ENCODE data around the gene MED13L.

Gene MED13L

GRCh38 chr12:116278667-116279066 is 1.2 kb upstream of the MED13L start:
- no peak for DNase-seq (ENCODE audit: low read depth in 3 of 3)

- DNase-seq (ENCODE audit: low read depth in 3 of 3), result no peak
Measured at GRCh38 chr12:116278279-116278626, 760 bp upstream of the MED13L start.

- peak in 2 of 3 donors; percentile 32 to 44 for DNase-seq (ENCODE audit: low read depth in 3 of 3)
Measured at GRCh38 chr12:116276652-116277466, 634 bp downstream of the MED13L start.

- no peak for DNase-seq (ENCODE audit: low read depth in 3 of 3)
Measured at GRCh38 chr12:116274551-116275375, 2.7 kb downstream of the MED13L start.

GRCh38 chr12:116273813-116274550 is 3.5 kb downstream of the MED13L start:
- DNase-seq (ENCODE audit: low read depth in 3 of 3), result no peak

GRCh38 chr12:116267948-116268347 is 9.5 kb downstream of the MED13L start:
- no peak for DNase-seq (ENCODE audit: low read depth in 3 of 3)

- DNase-seq (ENCODE audit: low read depth in 3 of 3), result no peak
Measured at GRCh38 chr12:116266631-116267349, 10.7 kb downstream of the MED13L start.

GRCh38 chr12:116266168-116266601 is 11.3 kb downstream of the MED13L start:
- DNase-seq (ENCODE audit: low read depth in 3 of 3), result no peak

- DNase-seq (ENCODE audit: low read depth in 3 of 3), result no peak
Measured at GRCh38 chr12:116265351-116266147, 11.9 kb downstream of the MED13L start.

- no peak for DNase-seq (ENCODE audit: low read depth in 3 of 3)
Measured at GRCh38 chr12:116264525-116265070, 12.9 kb downstream of the MED13L start.

- DNase-seq (ENCODE audit: low read depth in 3 of 3), result no peak
Measured at GRCh38 chr12:116263844-116264243, 13.6 kb downstream of the MED13L start.

- DNase-seq (ENCODE audit: low read depth in 3 of 3), result no peak
Measured at GRCh38 chr12:116263431-116263830, 14.1 kb downstream of the MED13L start.

- no peak for DNase-seq (ENCODE audit: low read depth in 3 of 3)
Measured at GRCh38 chr12:116262741-116263140, 14.8 kb downstream of the MED13L start.

- no peak for DNase-seq (ENCODE audit: low read depth in 3 of 3)
Measured at GRCh38 chr12:116261525-116262100, 15.9 kb downstream of the MED13L start.

- no peak for DNase-seq (ENCODE audit: low read depth in 3 of 3)
Measured at GRCh38 chr12:116259800-116260577, 17.5 kb downstream of the MED13L start.

GRCh38 chr12:116257826-116258225 is 19.7 kb downstream of the MED13L start:
- DNase-seq (ENCODE audit: low read depth in 3 of 3), result no peak

- DNase-seq (ENCODE audit: low read depth in 3 of 3), result no peak
Measured at GRCh38 chr12:116257215-116257614, 20.3 kb downstream of the MED13L start.

GRCh38 chr12:116249938-116250337 is 27.6 kb downstream of the MED13L start:
- no peak for DNase-seq (ENCODE audit: low read depth in 3 of 3)

GRCh38 chr12:116248930-116249329 is 28.6 kb downstream of the MED13L start:
- DNase-seq (ENCODE audit: low read depth in 3 of 3), result no peak
